NOMO-1 (cell line): ENCODE data around the gene GALNT9.
"Not testable (repeated sequence)": the region's sequence is repeated elsewhere in the genome, so short reads cannot be mapped to it uniquely, and the experiment has no call there.

Experiments
- DNase-seq, 2 experiments: peaks; one replicate each; lab custom pipeline; 2025; ENCODE audit not compliant: unreplicated experiment in 2 of 2; lab: John Stamatoyannopoulos, UW

GALNT9 gene

DNA sequence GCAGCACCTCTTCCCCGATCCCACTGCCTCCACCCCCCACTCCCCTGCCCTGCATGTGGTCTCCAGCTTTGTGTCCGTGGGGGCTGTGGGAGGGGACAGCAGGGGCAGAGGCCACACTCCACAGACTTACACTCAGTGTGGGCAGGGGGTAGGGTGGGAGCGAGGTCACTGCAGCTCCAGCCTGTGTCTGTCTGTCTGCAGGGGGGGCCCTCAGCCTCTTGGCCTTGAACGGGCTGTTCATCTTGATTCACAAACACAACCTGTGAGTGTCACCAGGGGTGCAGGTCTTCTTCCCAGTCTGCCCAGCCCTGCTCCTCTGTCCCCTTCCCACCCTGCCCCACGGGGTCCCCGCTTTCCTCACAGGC, 178.6 kb downstream of the GALNT9 start:
- DNase-seq, result no peak

GRCh38 chr12:132149526-132149925, 179.9 kb downstream of the GALNT9 start:
- DNase-seq, result not testable (repeated sequence)

GRCh38 chr12:132148368-132149045, 180.9 kb downstream of the GALNT9 start:
- no peak for DNase-seq

DNA sequence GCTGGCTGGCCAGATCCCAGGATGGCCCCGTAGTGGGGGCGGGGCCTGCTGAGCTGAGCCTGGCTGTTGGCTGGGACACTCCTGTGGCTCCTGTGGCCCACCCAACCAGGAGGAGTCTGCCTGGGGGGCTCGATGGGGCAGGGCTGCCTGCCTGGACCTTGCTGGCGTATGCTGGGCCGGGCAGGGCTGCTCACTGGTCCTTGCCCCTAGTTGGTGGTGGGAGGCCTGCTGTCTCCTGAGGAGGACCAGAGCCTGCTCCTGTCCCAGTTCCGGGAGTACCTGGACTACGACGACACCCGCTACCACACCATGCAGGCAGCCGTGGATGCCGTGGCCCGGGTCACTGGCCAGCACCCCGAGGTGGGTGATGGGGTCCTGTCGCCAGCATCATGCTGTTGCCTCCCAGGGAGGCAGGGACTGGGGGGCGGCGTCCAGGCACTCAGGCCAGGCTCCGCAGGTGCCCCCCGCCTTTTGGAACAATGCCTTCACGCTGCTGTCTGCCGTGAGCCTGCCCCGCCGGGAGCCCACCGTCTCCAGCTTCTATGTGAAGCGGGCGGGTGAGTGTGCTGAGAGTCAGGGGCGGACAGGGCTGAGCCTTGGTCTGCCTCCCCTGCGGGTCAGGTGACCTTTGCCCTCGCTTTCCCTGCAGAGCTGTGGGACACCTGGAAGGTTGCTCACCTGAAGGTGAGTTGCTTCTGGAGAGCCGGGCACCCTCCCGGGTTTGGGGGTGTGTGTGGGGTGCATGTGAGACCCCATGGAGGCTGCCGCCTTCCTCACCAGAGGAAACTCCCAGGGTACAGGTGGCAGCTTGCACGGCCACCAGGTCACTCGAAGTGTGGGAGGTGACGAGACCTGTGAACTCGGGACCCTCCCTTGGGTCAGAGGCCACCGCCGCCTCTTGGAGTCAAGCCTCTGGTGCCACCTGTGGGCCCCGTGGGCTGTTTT, 181.7 kb downstream of the GALNT9 start:
- no peak for DNase-seq

GRCh38 chr12:132146772-132147422, 182.5 kb downstream of the GALNT9 start:
- DNase-seq, result no peak
